Astrocyte of the cerebellum (primary cell): ENCODE data around the gene AIFM1.

Experiments
- DNase-seq: peaks from one replicate; pipeline ENCODE4 v3.0.0-alpha.2; 2011; ENCODE audit warnings: low read depth
- H3K4me3 ChIP-seq: 2 replicates; pipeline ENCODE4 v1.5.1; 2011; ENCODE audit warnings: mild to moderate bottlenecking, low read depth, low read length, moderate library complexity
- CTCF ChIP-seq: IDR thresholded peaks from 2 replicates; pipeline ENCODE4 v1.5.1; 2012; ENCODE audit warnings: low read length, low read depth, moderate library complexity, mild to moderate bottlenecking; ENCODE audit errors: missing control alignments
- in situ Hi-C: cut with HindIII; loops from 2 replicates; pipeline ENCODE4 v1.10.0; 2017; ENCODE audit warnings: low sequenced_read_pairs

The AIFM1 gene

GRCh38 chrX:130165703-130166502 lies at the start of gene AIFM1:
Gene AIFM1, minus strand, starts transcription at chrX:130165841. Its CDS starts 185 bp downstream, at chrX:130165656.
- peak; percentile 85 for DNase-seq
- no peak for TF ChIP-seq CTCF
- in situ Hi-C loops: no loop called here
- peak within 1 kb of the TSS; percentile 54 for H3K4me3 ChIP-seq

- no peak overlapping the region for H3K4me3 ChIP-seq
- in situ Hi-C loops: no loop called here
- TF ChIP-seq CTCF: no peak
- no peak for DNase-seq
Observed at GRCh38 chrX:130213376-130213775, 47.7 kb upstream of the AIFM1 start.

- DNase-seq: no peak
- in situ Hi-C loops: no loop called here
Observed at GRCh38 chrX:130212371-130212770, 46.7 kb upstream of the AIFM1 start.

GRCh38 chrX:130211415-130212186 lies 46.0 kb upstream of the AIFM1 start:
- TF ChIP-seq CTCF: no peak

More at GRCh38 chrX:130212371-130212770, 46.7 kb upstream of the AIFM1 start:
- no peak for TF ChIP-seq CTCF
- H3K4me3 ChIP-seq: no peak overlapping the region

GRCh38 chrX:130204647-130205046 lies 39.0 kb upstream of the AIFM1 start:
- no peak overlapping the region for H3K4me3 ChIP-seq
- DNase-seq: no peak
- no peak for TF ChIP-seq CTCF
- in situ Hi-C loops: no loop called here

More at GRCh38 chrX:130211415-130212186, 46.0 kb upstream of the AIFM1 start:
- no peak overlapping the region for H3K4me3 ChIP-seq
- no peak for DNase-seq
- in situ Hi-C loops: no loop called here

- no peak overlapping the region for H3K4me3 ChIP-seq
- no peak for TF ChIP-seq CTCF
- no peak for DNase-seq
- in situ Hi-C loops: no loop called here
Observed at GRCh38 chrX:130197464-130197863, 31.8 kb upstream of the AIFM1 start.
